ENCODE data around the gene TMEM167B. TPM values are rescaled to one million over a fixed set of nuclear protein-coding genes. Genes with fewer than 3 reads are reported as not detected.

The TMEM167B gene
- total RNA-seq, 1 experiment from 2014 or later: 21.4 TPM

DNA sequence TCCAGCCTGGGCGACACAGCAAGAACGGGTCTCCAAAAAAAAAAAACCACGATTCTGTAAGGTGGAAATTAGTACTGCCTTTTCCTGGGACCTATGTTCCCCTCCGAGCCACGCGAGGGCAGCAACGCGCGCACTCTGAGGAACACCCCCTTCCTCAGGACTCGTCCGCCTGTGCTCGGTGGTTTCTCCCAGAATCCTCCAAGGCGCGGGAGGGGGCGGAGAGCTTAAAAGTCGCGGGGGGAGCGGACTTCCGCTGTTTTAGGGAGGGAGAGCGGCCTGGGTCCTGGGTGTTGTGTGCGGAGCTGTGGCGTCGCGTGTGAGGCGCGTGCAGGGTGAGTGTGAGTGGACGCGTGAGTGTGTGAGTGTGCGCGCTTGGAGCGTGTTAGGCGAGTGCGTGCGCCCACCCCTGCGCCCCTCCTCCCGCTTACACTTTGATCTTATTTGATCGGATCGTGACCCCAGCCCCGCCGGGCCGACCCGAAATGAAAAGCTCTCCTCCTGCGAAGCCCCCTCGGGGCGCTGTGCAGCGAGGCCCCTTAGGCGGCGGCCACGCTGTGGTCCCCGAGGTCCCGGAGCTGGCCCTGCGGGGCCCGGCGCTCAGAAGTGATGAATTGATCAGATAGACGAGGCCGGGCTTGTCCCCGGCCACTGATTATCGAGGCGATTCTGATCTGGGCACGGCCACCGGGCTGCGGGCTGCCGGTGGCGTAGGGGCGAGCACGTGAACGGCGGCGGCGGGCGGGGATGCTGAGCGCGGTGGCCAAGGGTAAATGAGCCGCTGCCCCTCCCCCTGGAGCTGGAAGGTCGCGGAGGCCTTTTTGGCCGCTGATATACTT, 9.6 kb downstream of the TMEM167B start:
- BruUV-seq (replicated peaks): TSS peak; percentile 82
- Histone ChIP-seq H3K27ac (ENCODE audit: low read depth, low read length) (peak overlapping the region; percentile 94), H3K4me1 (ENCODE audit: control insufficient read depth in 1 of 2, insufficient read depth in 2 of 2, low read length in 2 of 2) (peaks cover 0 to 10% of the 10 kb centered on the region in 2 experiments; a peak in 2 of 4 replicates), H3K36me3 (ENCODE audit: control insufficient read depth in 1 of 2, insufficient read depth in 2 of 2, low read length in 2 of 2) (peaks cover 0 to 3% of the 10 kb centered on the region in 2 experiments; a peak in 2 of 4 replicates), H3K4me3 (replicated peaks in 1 of 2; ENCODE audit: low read depth in 1 of 2, low read length in 2 of 2) (peak overlapping the region; percentile 91 to 95), H3K27me3 (ENCODE audit: insufficient read depth, low read length) (no peaks in the 10 kb centered on the region), H3K4me2 (ENCODE audit: low read length) (peak overlapping the region; percentile 88), H3K79me2 (ENCODE audit: insufficient read depth, low read length) (peaks cover 22% of the 10 kb centered on the region), H2AFZ (ENCODE audit: low read depth, low read length, poor library complexity, severe bottlenecking) (peak overlapping the region; percentile 59), H3K9ac (ENCODE audit: low read length) (peak overlapping the region; percentile 99), H3K9me3 (ENCODE audit: control insufficient read depth in 1 of 2, insufficient read depth in 1 of 2, low read depth in 1 of 2, low read length in 2 of 2) (no peaks in the 10 kb centered on the region), H3K9me2 (ENCODE audit: insufficient read depth) (no peaks in the 10 kb centered on the region), H4K20me1 (ENCODE audit: insufficient read depth) (no peaks in the 10 kb centered on the region)
- ChIA-PET CTCF (interaction anchor here (0.6 to 2.1 kb wide), 19 partner anchors 9 to 294 kb away, joined by 3 to 21 read pairs (median 4); partner anchors contain the start of genes TAF13, TMEM167B and WDR47), RAD21 (ENCODE audit: low non-redundant PET in 1 of 2, low total read pairs in 2 of 2, uncharacterized antibody in 2 of 2, unreplicated experiment in 2 of 2) (interaction anchor here (0.7 to 1.1 kb wide), 3 partner anchors 10 to 156 kb away, joined by 3 read pairs; partner anchors contain the start of gene TAF13 (in 1 of the 2)), POLR2A (interaction anchor here (0.6 to 2.4 kb wide), 20 partner anchors 8 to 272 kb away, joined by 3 to 21 read pairs (median 5); partner anchors contain the start of genes SARS1, TAF13, TMEM167B and WDR47)
- intact Hi-C loops (cut with micrococcal nuclease): loop anchor here (1.0 to 2.0 kb wide), 2 partner anchors 24 to 163 kb away; partner anchors contain the start of gene TAF13
- ATAC-seq (peak; percentile 90), DNase-seq (ENCODE audit: low read depth, low spot score) (peak; percentile 97)
- TF ChIP-seq POLR2AphosphoS5 (IDR thresholded peaks at IDR 0.05; ENCODE audit: low read depth, low read length) (peak; percentile 100), CEBPB (IDR thresholded peaks at IDR 0.05; ENCODE audit: low read depth) (no peak; the same call in 1 of the 2 replicates), SIN3A (IDR thresholded peaks at IDR 0.05; ENCODE audit: low read depth) (peak; percentile 99), EZH2phosphoT487 (IDR thresholded peaks at IDR 0.05; ENCODE audit: borderline replicate concordance) (no peak), FOSL1 (IDR thresholded peaks at IDR 0.05; ENCODE audit: low read depth) (0 out of 2 replicates have a peak, but pooled peaks have one; percentile 25), ELF1 (IDR thresholded peaks at IDR 0.05; ENCODE audit: borderline replicate concordance, low read depth) (peak; percentile 89), POLR2A (IDR thresholded peaks at IDR 0.05; ENCODE audit: borderline replicate concordance, extremely low read depth, insufficient read depth, insufficient read length) (peak; percentile 99), CBX3 (IDR thresholded peaks at IDR 0.05; ENCODE audit: low read depth) (peak; percentile 94), JUND (IDR thresholded peaks at IDR 0.05) (peak; percentile 74), EZH2 (IDR thresholded peaks at IDR 0.05) (no peak), RAD21 (IDR thresholded peaks at IDR 0.05; ENCODE audit: low read depth) (peak; percentile 55), SRF (IDR thresholded peaks at IDR 0.05; ENCODE audit: low read depth) (no peak; the same call in 1 of the 2 replicates), ZNF274 (IDR thresholded peaks at IDR 0.05; ENCODE audit: low read depth, low read length) (no peak), EGR1 (IDR thresholded peaks at IDR 0.05; ENCODE audit: low read depth) (peak; percentile 94), ZFX (IDR thresholded peaks at IDR 0.05) (peak; percentile 71; the same call in 1 of the 2 replicates), SP1 (IDR thresholded peaks at IDR 0.05; ENCODE audit: low read depth) (peak; percentile 87)
- TF ChIP-seq, protein P1, sequence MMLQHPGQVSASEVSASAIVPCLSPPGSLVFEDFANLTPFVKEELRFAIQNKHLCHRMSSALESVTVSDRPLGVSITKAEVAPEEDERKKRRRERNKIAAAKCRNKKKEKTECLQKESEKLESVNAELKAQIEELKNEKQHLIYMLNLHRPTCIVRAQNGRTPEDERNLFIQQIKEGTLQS (IDR thresholded peaks at IDR 0.05): no peak
- TF ChIP-seq, protein P2, sequence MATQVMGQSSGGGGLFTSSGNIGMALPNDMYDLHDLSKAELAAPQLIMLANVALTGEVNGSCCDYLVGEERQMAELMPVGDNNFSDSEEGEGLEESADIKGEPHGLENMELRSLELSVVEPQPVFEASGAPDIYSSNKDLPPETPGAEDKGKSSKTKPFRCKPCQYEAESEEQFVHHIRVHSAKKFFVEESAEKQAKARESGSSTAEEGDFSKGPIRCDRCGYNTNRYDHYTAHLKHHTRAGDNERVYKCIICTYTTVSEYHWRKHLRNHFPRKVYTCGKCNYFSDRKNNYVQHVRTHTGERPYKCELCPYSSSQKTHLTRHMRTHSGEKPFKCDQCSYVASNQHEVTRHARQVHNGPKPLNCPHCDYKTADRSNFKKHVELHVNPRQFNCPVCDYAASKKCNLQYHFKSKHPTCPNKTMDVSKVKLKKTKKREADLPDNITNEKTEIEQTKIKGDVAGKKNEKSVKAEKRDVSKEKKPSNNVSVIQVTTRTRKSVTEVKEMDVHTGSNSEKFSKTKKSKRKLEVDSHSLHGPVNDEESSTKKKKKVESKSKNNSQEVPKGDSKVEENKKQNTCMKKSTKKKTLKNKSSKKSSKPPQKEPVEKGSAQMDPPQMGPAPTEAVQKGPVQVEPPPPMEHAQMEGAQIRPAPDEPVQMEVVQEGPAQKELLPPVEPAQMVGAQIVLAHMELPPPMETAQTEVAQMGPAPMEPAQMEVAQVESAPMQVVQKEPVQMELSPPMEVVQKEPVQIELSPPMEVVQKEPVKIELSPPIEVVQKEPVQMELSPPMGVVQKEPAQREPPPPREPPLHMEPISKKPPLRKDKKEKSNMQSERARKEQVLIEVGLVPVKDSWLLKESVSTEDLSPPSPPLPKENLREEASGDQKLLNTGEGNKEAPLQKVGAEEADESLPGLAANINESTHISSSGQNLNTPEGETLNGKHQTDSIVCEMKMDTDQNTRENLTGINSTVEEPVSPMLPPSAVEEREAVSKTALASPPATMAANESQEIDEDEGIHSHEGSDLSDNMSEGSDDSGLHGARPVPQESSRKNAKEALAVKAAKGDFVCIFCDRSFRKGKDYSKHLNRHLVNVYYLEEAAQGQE (IDR thresholded peaks at IDR 0.05; ENCODE audit: low read depth): no peak
- TF ChIP-seq, protein P3, sequence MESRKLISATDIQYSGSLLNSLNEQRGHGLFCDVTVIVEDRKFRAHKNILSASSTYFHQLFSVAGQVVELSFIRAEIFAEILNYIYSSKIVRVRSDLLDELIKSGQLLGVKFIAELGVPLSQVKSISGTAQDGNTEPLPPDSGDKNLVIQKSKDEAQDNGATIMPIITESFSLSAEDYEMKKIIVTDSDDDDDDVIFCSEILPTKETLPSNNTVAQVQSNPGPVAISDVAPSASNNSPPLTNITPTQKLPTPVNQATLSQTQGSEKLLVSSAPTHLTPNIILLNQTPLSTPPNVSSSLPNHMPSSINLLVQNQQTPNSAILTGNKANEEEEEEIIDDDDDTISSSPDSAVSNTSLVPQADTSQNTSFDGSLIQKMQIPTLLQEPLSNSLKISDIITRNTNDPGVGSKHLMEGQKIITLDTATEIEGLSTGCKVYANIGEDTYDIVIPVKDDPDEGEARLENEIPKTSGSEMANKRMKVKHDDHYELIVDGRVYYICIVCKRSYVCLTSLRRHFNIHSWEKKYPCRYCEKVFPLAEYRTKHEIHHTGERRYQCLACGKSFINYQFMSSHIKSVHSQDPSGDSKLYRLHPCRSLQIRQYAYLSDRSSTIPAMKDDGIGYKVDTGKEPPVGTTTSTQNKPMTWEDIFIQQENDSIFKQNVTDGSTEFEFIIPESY (IDR thresholded peaks at IDR 0.05; ENCODE audit: extremely low read depth, insufficient replicate concordance, low read length): peak; percentile 81
